DOHH2 (cell line): ENCODE results near the gene PLXNA2.

ENCODE experiments used
- H3F3A ChIP-seq: fragments of 200-600 bp; sonication (generic), shearing (Covaris generic); 2 replicates; pipeline ENCODE4 v1.6.0; 2016; ENCODE audit warnings: antibody characterized with exemption, mild to moderate bottlenecking; ENCODE audit not compliant: control insufficient read depth, insufficient read depth
- H3K27ac ChIP-seq: fragments of 200-600 bp; sonication (generic); 2 replicates; pipeline ENCODE4 v1.5.1; 2014; ENCODE audit warnings: low read depth, mild to moderate bottlenecking, low read length, moderate library complexity
- H3K27me3 ChIP-seq: fragments of 200-600 bp; sonication (generic); 2 replicates; pipeline ENCODE4 v1.6.1; 2014; ENCODE audit warnings: mild to moderate bottlenecking, low read length, mixed read lengths; ENCODE audit not compliant: control insufficient read depth
- H3K36me3 ChIP-seq: fragments of 200-600 bp; sonication (generic); 2 replicates; pipeline ENCODE4 v1.6.1; 2014; ENCODE audit warnings: mild to moderate bottlenecking, low read length, moderate library complexity, mixed read lengths; ENCODE audit not compliant: control insufficient read depth
- H3K4me1 ChIP-seq: fragments of 200-600 bp; sonication (generic); 2 replicates; pipeline ENCODE4 v1.6.1; 2014; ENCODE audit warnings: mild to moderate bottlenecking, low read length, mixed read lengths; ENCODE audit not compliant: control insufficient read depth
- H3K4me2 ChIP-seq: fragments of 200-600 bp; sonication (generic); 2 replicates; pipeline ENCODE4 v1.6.0; 2014; ENCODE audit warnings: mild to moderate bottlenecking, low read length, moderate library complexity
- H3K4me3 ChIP-seq: fragments of 200-600 bp; sonication (generic); 2 replicates; pipeline ENCODE4 v1.5.1; 2014; ENCODE audit warnings: mild to moderate bottlenecking, low read length, mixed read lengths
- H3K79me2 ChIP-seq: fragments of 200-600 bp; sonication (generic); 2 replicates; pipeline ENCODE4 v1.6.1; 2014; ENCODE audit warnings: mild to moderate bottlenecking, low read length, mixed read lengths; ENCODE audit not compliant: control insufficient read depth
- H3K9me2 ChIP-seq: fragments of 200-600 bp; sonication (generic); replicated peaks from 2 replicates; pipeline ENCODE4 v1.6.1; 2014; ENCODE audit warnings: mild to moderate bottlenecking, low read length, mixed read lengths; ENCODE audit not compliant: control insufficient read depth
- H3K9me3 ChIP-seq: fragments of 200-600 bp; sonication (generic); 2 replicates; pipeline ENCODE4 v1.6.1; 2014; ENCODE audit warnings: antibody characterized with exemption, low read length, mixed read lengths; ENCODE audit not compliant: control insufficient read depth, insufficient read depth
- H4K20me1 ChIP-seq: fragments of 200-600 bp; sonication (generic); 2 replicates; pipeline ENCODE4 v1.6.0; 2014; ENCODE audit warnings: low read depth, mild to moderate bottlenecking, antibody characterized with exemption, low read length, moderate library complexity; ENCODE audit not compliant: control insufficient read depth, insufficient read depth
- CTCF ChIP-seq: fragments of 200-600 bp; sonication (generic); IDR thresholded peaks from one replicate; pipeline ENCODE4 v1.5.1; 2014; ENCODE audit warnings: antibody characterized with exemption, mild to moderate bottlenecking, low read depth, low read length; ENCODE audit not compliant: poor library complexity, severe bottlenecking
- EZH2phosphoT487 ChIP-seq: fragments of 200-600 bp; sonication (generic); IDR thresholded peaks from 2 replicates; pipeline ENCODE4 v1.6.1; 2017; ENCODE audit warnings: borderline replicate concordance, mild to moderate bottlenecking, antibody characterized with exemption, low read length, moderate library complexity, mixed read lengths

The PLXNA2 gene

DNA sequence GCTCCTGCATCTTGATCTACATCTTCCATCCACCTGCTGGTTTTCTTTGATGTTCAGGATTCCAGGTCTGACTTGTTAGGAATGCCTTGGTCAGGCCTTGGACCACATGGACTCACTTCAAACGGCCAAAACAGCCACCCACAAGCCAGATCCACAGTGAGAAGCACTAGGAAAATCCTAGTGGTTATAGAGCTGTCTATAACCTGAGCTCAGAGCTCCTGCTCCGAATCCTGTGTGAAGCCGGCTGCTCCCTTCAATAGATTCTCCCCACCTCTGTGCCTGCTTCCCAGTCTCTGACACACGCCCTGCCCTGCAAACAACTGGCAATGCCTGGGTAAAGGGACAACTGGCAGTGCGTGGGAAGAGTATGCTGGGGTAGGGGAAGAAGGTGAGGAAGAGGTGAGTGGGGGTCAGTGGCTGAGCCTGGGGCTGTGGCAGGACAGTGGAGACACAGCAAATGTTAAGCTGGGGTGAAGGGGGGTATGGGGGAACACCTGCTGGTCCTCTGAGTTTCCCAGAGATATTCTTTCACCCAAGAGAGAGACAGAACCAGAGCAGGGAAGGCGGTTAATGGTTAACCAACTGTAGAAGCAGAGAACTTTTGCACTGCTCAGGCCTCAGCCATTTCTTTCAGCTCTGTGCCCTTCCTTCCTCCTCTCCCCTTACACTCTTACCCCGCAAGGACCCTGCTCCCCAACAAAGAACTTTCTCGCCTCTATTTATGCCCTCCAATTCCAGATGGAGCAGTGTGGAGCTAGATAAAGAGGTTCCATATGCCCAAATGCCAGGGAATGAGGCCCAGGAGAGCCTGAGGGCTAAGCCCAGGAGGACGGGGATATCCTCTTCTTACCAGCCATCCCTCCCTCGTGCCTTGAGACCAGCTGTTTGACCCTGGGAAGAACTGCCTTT, 4.5 kb downstream of the PLXNA2 start:
- H3K9me3 ChIP-seq = no peaks in the 10 kb centered on the region
- H3K36me3 ChIP-seq = no peaks in the 10 kb centered on the region
- H3K4me2 ChIP-seq = no peak overlapping the region
- no peak overlapping the region for H3K27ac ChIP-seq
- H4K20me1 ChIP-seq = no peaks in the 10 kb centered on the region
- H3K9me2 ChIP-seq = no peaks in the 10 kb centered on the region
- H3K4me1 ChIP-seq = peaks cover 11% of the 10 kb centered on the region
- no peaks in the 10 kb centered on the region for H3K79me2 ChIP-seq
- 0 out of 2 replicates have a peak, but pooled peaks cover under 1% of the 10 kb centered on the region for H3F3A ChIP-seq
- H3K27me3 ChIP-seq = peaks cover 87% of the 10 kb centered on the region
- TF ChIP-seq CTCF (no peak), EZH2phosphoT487 (no peak)
- no peak overlapping the region for H3K4me3 ChIP-seq

DNA sequence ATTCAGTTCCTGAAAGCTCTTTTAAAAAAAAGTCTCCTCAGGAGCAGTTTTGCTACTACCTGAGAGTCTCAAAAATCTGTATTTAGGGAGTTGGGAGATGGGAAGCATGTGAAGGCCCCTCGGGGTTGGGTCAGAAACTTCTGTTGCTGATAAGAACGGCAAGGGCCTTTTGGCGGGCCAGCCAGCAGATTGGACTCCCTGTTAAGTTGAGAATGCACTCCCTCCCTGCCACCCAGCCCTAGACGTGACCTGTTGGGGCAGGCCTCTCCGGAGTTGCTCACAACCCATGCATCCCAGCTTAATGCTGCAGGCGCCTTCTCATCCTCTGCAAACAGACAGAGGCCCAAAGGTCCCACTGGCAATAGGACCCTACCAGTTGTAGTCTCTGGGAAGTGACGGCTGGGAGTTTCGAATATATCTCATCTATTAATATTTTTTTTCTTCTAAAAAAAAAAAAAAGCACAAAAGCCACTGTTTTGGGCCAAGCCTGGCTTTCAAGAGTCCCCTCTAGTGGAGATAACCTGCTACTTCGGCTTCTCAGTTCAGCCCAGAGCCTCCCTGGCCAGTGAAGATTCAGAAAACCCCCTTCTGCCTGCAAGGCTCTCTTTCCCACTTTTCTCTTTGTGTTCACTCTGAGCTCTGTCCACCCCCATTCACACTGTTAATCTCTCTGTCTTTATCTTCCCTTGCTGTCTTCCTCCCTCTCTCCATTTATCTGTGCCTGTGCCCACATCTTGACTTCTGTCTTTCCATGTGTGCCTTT, 5.3 kb downstream of the PLXNA2 start:
- Histone ChIP-seq H3K79me2 (no peaks in the 10 kb centered on the region), H3K9me3 (no peaks in the 10 kb centered on the region), H4K20me1 (no peaks in the 10 kb centered on the region), H3K4me2 (no peak overlapping the region), H3F3A (no peaks in the 10 kb centered on the region), H3K36me3 (no peaks in the 10 kb centered on the region), H3K27ac (no peak overlapping the region), H3K9me2 (no peaks in the 10 kb centered on the region), H3K4me3 (no peak overlapping the region), H3K4me1 (peaks cover 5% of the 10 kb centered on the region), H3K27me3 (peaks cover 83% of the 10 kb centered on the region)
- TF ChIP-seq EZH2phosphoT487 = no peak
- TF ChIP-seq CTCF = peak; percentile 36

- no peaks in the 10 kb centered on the region for H3K4me1 ChIP-seq
- H3K27ac ChIP-seq = no peak overlapping the region
- no peaks in the 10 kb centered on the region for H3K36me3 ChIP-seq
- H3F3A ChIP-seq = no peaks in the 10 kb centered on the region
- peaks cover 69% of the 10 kb centered on the region for H3K27me3 ChIP-seq
- H3K4me3 ChIP-seq = no peak overlapping the region
- no peaks in the 10 kb centered on the region for H3K9me2 ChIP-seq
- TF ChIP-seq CTCF = no peak
- TF ChIP-seq EZH2phosphoT487 = no peak
- no peak overlapping the region for H3K4me2 ChIP-seq
- no peaks in the 10 kb centered on the region for H4K20me1 ChIP-seq
- no peaks in the 10 kb centered on the region for H3K79me2 ChIP-seq
- no peaks in the 10 kb centered on the region for H3K9me3 ChIP-seq
Observed at GRCh38 chr1:208237241-208237640, 6.9 kb downstream of the PLXNA2 start.
